AG10803 (cell line): ENCODE data around the gene TPGS2.

Source experiments
- DNase-seq: peaks from one replicate; pipeline ENCODE4 v3.0.0; 2010; ENCODE audit warnings: low read depth
- H3K4me3 ChIP-seq: 2 replicates; pipeline ENCODE4 v1.5.1; 2011; ENCODE audit warnings: mild to moderate bottlenecking, low read length, control low read depth
- TF ChIP-seq, protein P1 (sequence below): conservative IDR thresholded peaks from 2 replicates; pipeline ENCODE4 v1.5.1; 2011; ENCODE audit warnings: mild to moderate bottlenecking, low read length, control low read depth, inconsistent platforms

Gene TPGS2

DNA sequence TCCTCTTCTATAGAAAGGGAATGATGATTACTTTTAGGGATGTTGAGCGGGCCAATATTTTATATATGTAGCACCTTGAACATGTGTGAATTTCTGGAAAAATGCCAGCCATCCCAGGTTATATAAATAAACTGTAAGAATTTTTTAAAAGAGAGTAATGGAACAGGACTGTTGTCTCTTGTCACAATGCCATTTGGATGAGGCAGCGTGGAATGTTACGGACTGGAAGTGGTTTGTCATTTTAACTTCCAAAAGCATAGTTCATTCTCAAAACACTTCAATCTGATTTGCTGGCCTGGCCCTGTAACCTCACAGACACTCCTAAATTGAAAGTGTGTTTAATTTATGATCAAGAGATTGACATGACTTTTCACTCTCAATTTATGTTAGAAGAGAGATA, 70.8 kb downstream of the TPGS2 start:
- DNase-seq, result peak; percentile 66
- TF ChIP-seq, protein P1, sequence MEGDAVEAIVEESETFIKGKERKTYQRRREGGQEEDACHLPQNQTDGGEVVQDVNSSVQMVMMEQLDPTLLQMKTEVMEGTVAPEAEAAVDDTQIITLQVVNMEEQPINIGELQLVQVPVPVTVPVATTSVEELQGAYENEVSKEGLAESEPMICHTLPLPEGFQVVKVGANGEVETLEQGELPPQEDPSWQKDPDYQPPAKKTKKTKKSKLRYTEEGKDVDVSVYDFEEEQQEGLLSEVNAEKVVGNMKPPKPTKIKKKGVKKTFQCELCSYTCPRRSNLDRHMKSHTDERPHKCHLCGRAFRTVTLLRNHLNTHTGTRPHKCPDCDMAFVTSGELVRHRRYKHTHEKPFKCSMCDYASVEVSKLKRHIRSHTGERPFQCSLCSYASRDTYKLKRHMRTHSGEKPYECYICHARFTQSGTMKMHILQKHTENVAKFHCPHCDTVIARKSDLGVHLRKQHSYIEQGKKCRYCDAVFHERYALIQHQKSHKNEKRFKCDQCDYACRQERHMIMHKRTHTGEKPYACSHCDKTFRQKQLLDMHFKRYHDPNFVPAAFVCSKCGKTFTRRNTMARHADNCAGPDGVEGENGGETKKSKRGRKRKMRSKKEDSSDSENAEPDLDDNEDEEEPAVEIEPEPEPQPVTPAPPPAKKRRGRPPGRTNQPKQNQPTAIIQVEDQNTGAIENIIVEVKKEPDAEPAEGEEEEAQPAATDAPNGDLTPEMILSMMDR, result no peak

DNA sequence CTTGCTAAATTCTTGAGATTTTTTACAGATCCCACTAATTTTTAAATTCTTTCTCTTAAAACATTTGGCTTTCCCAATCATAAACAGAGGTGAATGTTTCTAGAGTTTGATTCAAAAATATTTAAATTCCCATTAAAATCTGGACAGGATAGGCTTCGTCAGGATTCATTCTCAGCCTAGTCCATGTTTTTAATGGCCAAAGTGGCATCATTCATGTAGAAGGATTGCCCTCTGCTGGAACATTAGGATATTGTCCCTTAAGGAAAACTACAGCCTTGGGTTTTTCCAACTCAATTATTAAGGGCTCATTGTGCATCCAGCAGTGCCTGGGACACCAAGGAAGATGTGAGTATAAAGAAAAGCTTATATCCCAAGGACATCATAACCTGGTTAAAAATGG, 71.7 kb downstream of the TPGS2 start:
- no peak overlapping the region for H3K4me3 ChIP-seq
- peak; percentile 87 for DNase-seq
- TF ChIP-seq, protein P1, result peak; percentile 82

More for the DNA sequence above, 70.8 kb downstream of the TPGS2 start:
- H3K4me3 ChIP-seq, result no peak overlapping the region

- DNase-seq, result peak; percentile 93
- TF ChIP-seq, protein P1, result no peak
- no peak overlapping the region for H3K4me3 ChIP-seq
These were observed 72.6 kb downstream of the TPGS2 start for GRCh38 chr18:36756242-36756641.

- DNase-seq, result peak; percentile 20
- H3K4me3 ChIP-seq, result no peak overlapping the region
- TF ChIP-seq, protein P1, result peak; percentile 20; the same call in 1 of the 2 replicates
These were observed 75.6 kb downstream of the TPGS2 start for GRCh38 chr18:36752929-36753865.

DNA sequence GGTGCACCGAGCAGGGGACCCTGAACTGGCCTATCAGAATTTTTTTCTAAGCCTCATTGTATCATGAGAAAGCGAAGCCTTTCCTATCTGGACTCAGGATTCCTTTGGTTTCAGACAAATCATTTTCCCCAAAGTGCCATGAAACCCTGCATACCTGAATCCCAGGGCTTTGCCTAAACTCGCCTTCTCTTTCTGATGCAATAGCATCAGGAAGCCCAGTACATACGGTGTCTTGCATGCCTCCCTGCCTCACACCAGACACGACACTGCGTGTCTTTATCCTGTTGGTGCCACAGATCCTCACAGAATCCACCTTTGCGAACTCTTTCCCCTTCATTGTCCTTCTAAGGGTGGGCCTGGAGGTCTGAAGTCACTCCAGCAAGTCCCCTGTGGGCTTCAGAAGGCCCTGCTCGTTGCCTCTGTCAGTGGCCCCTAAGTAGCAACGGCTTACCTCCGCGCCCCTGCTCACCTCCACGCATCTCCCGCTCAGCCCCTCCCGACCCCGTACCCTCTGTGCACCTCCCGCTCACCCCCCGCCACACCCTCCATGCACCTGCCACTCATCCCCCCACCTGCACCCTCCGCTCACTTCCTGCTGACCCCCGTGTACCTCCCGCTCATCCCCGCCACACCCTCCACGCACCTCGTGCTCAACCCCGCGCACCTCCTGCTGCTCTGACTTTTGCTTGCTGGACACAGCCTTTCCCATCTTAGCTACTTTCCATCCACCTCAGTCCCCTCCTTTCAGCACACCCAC, 83.4 kb downstream of the TPGS2 start:
- no peak for DNase-seq
- TF ChIP-seq, protein P1, result no peak
- H3K4me3 ChIP-seq, result no peak overlapping the region

DNA sequence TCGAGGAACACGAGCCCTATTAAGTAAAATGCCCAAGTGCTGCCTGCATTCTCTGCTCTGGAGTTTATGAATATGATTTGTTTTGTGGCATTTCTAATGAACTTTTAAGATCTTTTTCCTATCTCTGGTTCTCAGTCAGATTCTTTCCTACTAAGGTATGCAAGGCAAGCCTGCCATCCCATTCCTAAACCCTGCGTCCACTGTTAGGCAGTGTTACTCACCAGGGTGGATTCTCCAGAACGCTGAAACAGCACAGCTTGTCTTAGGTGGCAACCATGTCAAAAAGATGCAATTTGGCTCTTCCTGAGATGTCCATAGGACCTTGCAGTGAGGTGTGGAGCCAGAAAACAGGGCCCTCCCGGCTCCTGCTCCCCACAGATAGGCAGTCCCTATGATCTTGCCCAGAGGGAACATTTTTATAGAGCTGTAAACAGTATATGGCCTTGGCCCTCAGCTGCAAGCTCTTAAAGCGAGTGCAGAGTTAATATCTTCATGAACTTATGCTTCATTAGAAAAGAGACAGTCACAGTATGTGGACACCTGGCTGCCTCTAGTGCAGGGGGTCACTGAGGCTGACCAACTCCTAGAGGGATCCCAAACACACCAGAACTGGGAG, 84.4 kb downstream of the TPGS2 start:
- H3K4me3 ChIP-seq, result no peak overlapping the region
- TF ChIP-seq, protein P1, result no peak
- DNase-seq, result no peak
